Measurements from ENCODE around the gene COPZ1. TPM values are rescaled to one million over a fixed set of nuclear protein-coding genes. Genes with fewer than 3 reads are reported as not detected.

Gene COPZ1
- total and polyA plus RNA-seq, 9 of the 15 experiments (the other 6 are each of a cell fraction or from before 2014, with no cell fraction given): 137 to 487 (median 233) TPM

DNA sequence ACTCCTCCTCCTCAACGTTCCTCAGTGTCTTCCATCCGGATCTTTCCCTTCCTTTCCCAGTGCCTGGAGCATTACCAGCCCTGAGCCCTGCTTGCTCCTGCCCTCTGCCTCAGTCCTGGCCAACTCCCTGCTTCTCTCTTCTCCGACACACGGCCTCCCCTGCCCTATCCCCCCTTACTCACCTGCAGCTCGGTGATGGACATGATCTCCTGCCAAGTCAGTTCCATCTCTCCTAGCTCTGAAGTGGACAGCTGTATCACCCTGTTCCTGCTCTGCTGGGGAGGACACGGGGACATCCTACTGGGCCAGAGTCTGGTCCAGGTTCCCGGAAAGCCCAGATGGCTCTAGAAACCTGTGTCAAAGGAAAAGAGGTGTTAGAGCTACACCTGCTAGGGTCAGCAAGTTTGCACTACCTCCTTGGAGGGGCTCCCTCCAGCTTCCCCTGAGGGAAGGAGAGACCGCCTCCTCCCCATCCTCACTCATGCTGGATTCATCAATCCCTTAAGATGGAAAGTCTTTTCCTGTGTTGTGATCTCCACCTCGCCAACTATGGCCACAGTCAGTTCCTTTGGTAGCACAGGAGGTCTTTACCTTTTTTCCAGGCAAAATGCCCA lies 29.9 kb upstream of the COPZ1 start:
- in situ Hi-C loops (cut with MboI): loop anchor here (5.0 to 10.0 kb wide), 2 partner anchors 32 to 70 kb away; partner anchors contain the start of genes COPZ1 and GPR84
- Histone ChIP-seq H3K36me3 (ENCODE audit: control insufficient read depth, insufficient read depth, low read length) (peaks cover 88% of the 10 kb centered on the region), H3K4me3 (peak overlapping the region; percentile 53), H3K4me1 (replicated peaks in 1 of 2; ENCODE audit: control insufficient read depth in 2 of 2, insufficient read depth in 2 of 2, low read length in 2 of 2) (peaks cover 28 to 31% of the 10 kb centered on the region in 2 experiments; a peak in 4 of 5 replicates), H3K79me2 (ENCODE audit: control insufficient read depth, insufficient read depth, low read length) (peaks cover 98% of the 10 kb centered on the region), H2AFZ (ENCODE audit: low read depth, low read length) (no peak overlapping the region), H3K4me2 (ENCODE audit: insufficient read depth, low read length) (peak overlapping the region; percentile 99), H3K27me3 (ENCODE audit: control insufficient read depth in 2 of 2, insufficient read depth in 2 of 2, low read length in 2 of 2) (no peaks in the 10 kb centered on the region; a peak in 1 of 5 replicates), H3K9me3 (replicated peaks; ENCODE audit: control insufficient read depth, insufficient read depth, low read depth, low read length) (no peaks in the 10 kb centered on the region), H4K20me1 (replicated peaks; ENCODE audit: control insufficient read depth, insufficient read depth, low read length) (peaks cover 13% of the 10 kb centered on the region; the same call in 1 of the 2 replicates), H3K9me1 (ENCODE audit: control insufficient read depth, insufficient read depth, low read length) (no peaks in the 10 kb centered on the region), H3K9ac (ENCODE audit: insufficient read depth in 1 of 2, low read depth in 2 of 2, low read length in 2 of 2) (peak overlapping the region; percentile 67 to 90), H3K27ac (ENCODE audit: extremely low read depth, low read depth, low read length) (peak overlapping the region; percentile 84)
- no peak for DNase-seq (ENCODE audit: extremely low read depth in 1 of 4, low spot score in 3 of 4)
- FAIRE-seq: peak; percentile 56
- ATAC-seq: peak; percentile 1
- CTCF ChIA-PET (ENCODE audit: low intra/inter-chr PET ratio): interaction anchor here (0.6 to 4.1 kb wide), 5 partner anchors 7 to 84 kb away, joined by 3 to 33 read pairs (median 10); no protein-coding TSS in a partner anchor
- POLR2A ChIA-PET: interaction anchor here (0.6 to 9.8 kb wide), 13 partner anchors 10 to 175 kb away, joined by 3 to 155 read pairs (median 8); partner anchors contain the start of genes CBX5, COPZ1 and HNRNPA1
- BruUV-seq (replicated peaks): no TSS peak
- under 1% methylated on average over 9 of the region's 9 CpGs for WGBS (ENCODE audit: insufficient coverage, low coverage, missing lambda C conversion rate)
- intact Hi-C loops (cut with micrococcal nuclease): loop anchor here (1.0 to 10.0 kb wide), 4 partner anchors 12 to 280 kb away; no protein-coding TSS in a partner anchor
- TF ChIP-seq, protein P1, sequence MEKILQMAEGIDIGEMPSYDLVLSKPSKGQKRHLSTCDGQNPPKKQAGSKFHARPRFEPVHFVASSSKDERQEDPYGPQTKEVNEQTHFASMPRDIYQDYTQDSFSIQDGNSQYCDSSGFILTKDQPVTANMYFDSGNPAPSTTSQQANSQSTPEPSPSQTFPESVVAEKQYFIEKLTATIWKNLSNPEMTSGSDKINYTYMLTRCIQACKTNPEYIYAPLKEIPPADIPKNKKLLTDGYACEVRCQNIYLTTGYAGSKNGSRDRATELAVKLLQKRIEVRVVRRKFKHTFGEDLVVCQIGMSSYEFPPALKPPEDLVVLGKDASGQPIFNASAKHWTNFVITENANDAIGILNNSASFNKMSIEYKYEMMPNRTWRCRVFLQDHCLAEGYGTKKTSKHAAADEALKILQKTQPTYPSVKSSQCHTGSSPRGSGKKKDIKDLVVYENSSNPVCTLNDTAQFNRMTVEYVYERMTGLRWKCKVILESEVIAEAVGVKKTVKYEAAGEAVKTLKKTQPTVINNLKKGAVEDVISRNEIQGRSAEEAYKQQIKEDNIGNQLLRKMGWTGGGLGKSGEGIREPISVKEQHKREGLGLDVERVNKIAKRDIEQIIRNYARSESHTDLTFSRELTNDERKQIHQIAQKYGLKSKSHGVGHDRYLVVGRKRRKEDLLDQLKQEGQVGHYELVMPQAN (IDR thresholded peaks at IDR 0.05; ENCODE audit: borderline replicate concordance): peak; percentile 34; the same call in 1 of the 2 replicates
- TF ChIP-seq, protein P2, sequence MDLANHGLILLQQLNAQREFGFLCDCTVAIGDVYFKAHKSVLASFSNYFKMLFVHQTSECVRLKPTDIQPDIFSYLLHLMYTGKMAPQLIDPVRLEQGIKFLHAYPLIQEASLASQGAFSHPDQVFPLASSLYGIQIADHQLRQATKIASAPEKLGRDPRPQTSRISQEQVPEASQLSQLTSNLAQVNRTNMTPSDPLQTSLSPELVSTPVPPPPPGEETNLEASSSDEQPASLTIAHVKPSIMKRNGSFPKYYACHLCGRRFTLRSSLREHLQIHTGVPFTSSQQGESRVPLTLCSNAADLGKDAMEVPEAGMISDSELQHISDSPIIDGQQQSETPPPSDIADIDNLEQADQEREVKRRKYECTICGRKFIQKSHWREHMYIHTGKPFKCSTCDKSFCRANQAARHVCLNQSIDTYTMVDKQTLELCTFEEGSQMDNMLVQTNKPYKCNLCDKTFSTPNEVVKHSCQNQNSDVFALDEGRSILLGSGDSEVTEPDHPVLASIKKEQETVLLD (IDR thresholded peaks at IDR 0.05): 0 out of 2 replicates have a peak, but pooled peaks have one; percentile 14
- TF ChIP-seq, protein P3, sequence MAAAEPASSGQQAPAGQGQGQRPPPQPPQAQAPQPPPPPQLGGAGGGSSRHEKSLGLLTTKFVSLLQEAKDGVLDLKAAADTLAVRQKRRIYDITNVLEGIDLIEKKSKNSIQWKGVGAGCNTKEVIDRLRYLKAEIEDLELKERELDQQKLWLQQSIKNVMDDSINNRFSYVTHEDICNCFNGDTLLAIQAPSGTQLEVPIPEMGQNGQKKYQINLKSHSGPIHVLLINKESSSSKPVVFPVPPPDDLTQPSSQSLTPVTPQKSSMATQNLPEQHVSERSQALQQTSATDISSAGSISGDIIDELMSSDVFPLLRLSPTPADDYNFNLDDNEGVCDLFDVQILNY (CRISPR knock-in tag; IDR thresholded peaks at IDR 0.05): no peak
- TF ChIP-seq POLR2A (conservative IDR thresholded peaks at IDR 0.05): peak; percentile 77
- no peak for TF ChIP-seq FOXM1 (IDR thresholded peaks at IDR 0.05; ENCODE audit: low read depth)
- 0 out of 2 replicates have a peak, but pooled peaks have one; percentile 32 for TF ChIP-seq FOXM1 (CRISPR knock-in tag; IDR thresholded peaks at IDR 0.05; ENCODE audit: low read depth)
- no peak for TF ChIP-seq DIDO1 (tag; IDR thresholded peaks at IDR 0.05; ENCODE audit: low read depth)
- peak; percentile 64; the same call in 1 of the 2 replicates for TF ChIP-seq NFRKB (IDR thresholded peaks at IDR 0.05; ENCODE audit: low read depth)
- peak; percentile 98 for TF ChIP-seq HDGF (IDR thresholded peaks at IDR 0.05)
- TF ChIP-seq, protein P4, sequence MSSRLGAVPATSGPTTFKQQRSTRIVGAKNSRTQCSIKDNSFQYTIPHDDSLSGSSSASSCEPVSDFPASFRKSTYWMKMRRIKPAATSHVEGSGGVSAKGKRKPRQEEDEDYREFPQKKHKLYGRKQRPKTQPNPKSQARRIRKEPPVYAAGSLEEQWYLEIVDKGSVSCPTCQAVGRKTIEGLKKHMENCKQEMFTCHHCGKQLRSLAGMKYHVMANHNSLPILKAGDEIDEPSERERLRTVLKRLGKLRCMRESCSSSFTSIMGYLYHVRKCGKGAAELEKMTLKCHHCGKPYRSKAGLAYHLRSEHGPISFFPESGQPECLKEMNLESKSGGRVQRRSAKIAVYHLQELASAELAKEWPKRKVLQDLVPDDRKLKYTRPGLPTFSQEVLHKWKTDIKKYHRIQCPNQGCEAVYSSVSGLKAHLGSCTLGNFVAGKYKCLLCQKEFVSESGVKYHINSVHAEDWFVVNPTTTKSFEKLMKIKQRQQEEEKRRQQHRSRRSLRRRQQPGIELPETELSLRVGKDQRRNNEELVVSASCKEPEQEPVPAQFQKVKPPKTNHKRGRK (tag; IDR thresholded peaks at IDR 0.05): 0 out of 2 replicates have a peak, but pooled peaks have one; percentile 49
- TF ChIP-seq ZNF431 (CRISPR knock-in tag; IDR thresholded peaks at IDR 0.05): peak; percentile 27; the same call in 1 of the 2 replicates
- TF ChIP-seq SETDB1 (IDR thresholded peaks at IDR 0.05; ENCODE audit: low read length): peak; percentile 45
- 0 out of 2 replicates have a peak, but pooled peaks have one; percentile 44 for TF ChIP-seq HSF4 (CRISPR knock-in tag; IDR thresholded peaks at IDR 0.05; ENCODE audit: borderline replicate concordance)
- TF ChIP-seq POLR2B (IDR thresholded peaks at IDR 0.05; ENCODE audit: low read depth, partially characterized antibody): peak; percentile 65
- TF ChIP-seq ZNF12 (CRISPR knock-in tag; IDR thresholded peaks at IDR 0.05): peak; percentile 41; the same call in 1 of the 2 replicates
